Measurements from ENCODE around the gene ASIP. TPM values are rescaled to one million over a fixed set of nuclear protein-coding genes. Genes with fewer than 3 reads are reported as not detected.
"Not testable (repeated sequence)": the region's sequence is repeated elsewhere in the genome, so short reads cannot be mapped to it uniquely, and the experiment has no call there.

ASIP gene
- total RNA-seq, 3 donors from 2014 or later = not detected

GRCh38 chr20:34220561-34220960 is 20.7 kb upstream of the ASIP start:
- Histone ChIP-seq H3K4me1 (ENCODE audit: low read depth) (no peaks in the 10 kb centered on the region), H3K36me3 (ENCODE audit: low read depth) (no peaks in the 10 kb centered on the region), H3K9me3 (no peaks in the 10 kb centered on the region), H3K4me3 (no peak overlapping the region)
- intact Hi-C loops (cut with DNase I, micrococcal nuclease) = no loop called here
- no peak for DNase-seq
- ATAC-seq = no peak
- TF ChIP-seq, protein P1, sequence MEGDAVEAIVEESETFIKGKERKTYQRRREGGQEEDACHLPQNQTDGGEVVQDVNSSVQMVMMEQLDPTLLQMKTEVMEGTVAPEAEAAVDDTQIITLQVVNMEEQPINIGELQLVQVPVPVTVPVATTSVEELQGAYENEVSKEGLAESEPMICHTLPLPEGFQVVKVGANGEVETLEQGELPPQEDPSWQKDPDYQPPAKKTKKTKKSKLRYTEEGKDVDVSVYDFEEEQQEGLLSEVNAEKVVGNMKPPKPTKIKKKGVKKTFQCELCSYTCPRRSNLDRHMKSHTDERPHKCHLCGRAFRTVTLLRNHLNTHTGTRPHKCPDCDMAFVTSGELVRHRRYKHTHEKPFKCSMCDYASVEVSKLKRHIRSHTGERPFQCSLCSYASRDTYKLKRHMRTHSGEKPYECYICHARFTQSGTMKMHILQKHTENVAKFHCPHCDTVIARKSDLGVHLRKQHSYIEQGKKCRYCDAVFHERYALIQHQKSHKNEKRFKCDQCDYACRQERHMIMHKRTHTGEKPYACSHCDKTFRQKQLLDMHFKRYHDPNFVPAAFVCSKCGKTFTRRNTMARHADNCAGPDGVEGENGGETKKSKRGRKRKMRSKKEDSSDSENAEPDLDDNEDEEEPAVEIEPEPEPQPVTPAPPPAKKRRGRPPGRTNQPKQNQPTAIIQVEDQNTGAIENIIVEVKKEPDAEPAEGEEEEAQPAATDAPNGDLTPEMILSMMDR (IDR thresholded peaks at IDR 0.05) = no peak

- H3K4me1 ChIP-seq (ENCODE audit: low read depth) = no peaks in the 10 kb centered on the region
- H3K36me3 ChIP-seq (ENCODE audit: low read depth) = no peaks in the 10 kb centered on the region
- H3K4me3 ChIP-seq = no peak overlapping the region
- intact Hi-C loops (cut with DNase I, micrococcal nuclease) = no loop called here
- ATAC-seq = peak; percentile 29
- TF ChIP-seq, protein P1 (IDR thresholded peaks at IDR 0.05) = no peak
- no peaks in the 10 kb centered on the region for H3K9me3 ChIP-seq
- DNase-seq = peak in 1 of 3 donors; percentile 16
Measured at GRCh38 chr20:34222208-34222607, 19.0 kb upstream of the ASIP start.

DNA sequence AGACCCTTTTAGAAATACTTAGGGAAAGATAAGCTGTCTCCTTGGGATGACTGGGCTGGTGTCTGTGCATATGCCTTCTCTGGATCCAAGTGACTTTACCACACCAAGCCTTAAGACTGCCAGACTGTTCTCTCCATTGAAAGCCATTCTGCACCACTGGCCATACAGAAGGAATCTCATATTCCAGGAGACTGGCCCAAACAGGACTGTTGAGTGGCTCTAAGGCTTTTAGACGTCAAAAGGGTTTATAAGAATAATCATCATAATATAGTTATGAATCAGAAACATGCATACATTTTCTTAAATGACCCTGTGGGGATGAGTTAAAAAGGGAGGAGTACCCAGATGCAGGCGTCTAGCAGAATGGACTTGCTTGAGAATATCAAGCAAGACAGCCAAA is 17.0 kb upstream of the ASIP start:
- DNase-seq; ATAC-seq; H3K9me3 ChIP-seq; H3K4me1 ChIP-seq (ENCODE audit: low read depth); H3K4me3 ChIP-seq; H3K36me3 ChIP-seq (ENCODE audit: low read depth); intact Hi-C loops (cut with DNase I, micrococcal nuclease): not testable (repeated sequence)

DNA sequence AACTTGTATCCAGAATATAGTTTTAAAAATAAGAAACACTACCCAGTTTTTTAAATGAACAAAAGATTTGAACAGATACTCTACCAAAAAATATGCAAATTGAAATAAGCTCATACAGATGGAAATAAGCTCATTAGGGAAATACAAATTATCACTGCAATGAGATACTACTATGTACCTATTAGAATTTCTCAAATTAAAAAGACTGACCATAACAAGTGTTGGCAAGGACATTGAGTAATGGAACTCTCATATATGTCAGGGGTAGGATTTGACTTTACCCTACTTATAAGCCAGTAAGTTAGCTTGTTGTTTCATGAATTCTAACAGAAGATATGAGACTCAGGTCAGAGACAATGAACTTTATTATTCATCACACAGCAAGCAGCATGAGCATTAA is 9.6 kb upstream of the ASIP start:
- ATAC-seq = no peak
- H3K4me1 ChIP-seq (ENCODE audit: low read depth) = no peaks in the 10 kb centered on the region
- intact Hi-C loops (cut with DNase I, micrococcal nuclease) = no loop called here
- no peak overlapping the region for H3K4me3 ChIP-seq
- no peaks in the 10 kb centered on the region for H3K9me3 ChIP-seq
- H3K36me3 ChIP-seq (ENCODE audit: low read depth) = no peaks in the 10 kb centered on the region
- DNase-seq = no peak
- TF ChIP-seq, protein P1 (IDR thresholded peaks at IDR 0.05) = no peak

DNA sequence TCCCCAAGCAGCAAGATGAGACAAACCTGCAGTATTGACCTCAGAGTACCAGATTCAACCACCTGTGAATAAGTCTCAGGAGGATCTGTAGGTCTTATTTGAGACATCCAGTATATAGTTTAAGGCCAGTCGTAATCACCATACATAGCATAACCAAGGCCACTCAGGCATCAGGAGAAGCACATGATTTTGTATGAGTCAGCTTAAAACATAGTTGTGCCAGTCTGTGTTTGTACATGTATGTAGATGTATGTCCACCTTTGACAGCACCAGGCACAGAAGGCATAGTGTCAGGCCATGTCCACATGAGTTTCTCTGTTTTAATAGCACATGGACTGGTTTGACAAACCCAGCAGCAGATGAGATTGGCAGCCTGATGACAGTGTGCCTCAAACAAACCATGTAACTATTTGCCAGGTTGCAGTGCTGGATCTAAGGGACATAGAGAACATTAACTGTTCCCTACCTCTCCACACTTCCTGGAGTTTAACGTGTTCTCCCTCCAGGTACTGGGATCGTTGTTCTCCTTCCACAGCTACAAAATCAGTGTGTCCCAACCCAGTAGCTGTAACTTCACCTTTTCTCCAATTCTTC is 8.6 kb upstream of the ASIP start:
- Histone ChIP-seq H3K36me3 (ENCODE audit: low read depth) (no peaks in the 10 kb centered on the region), H3K4me1 (ENCODE audit: low read depth) (no peaks in the 10 kb centered on the region), H3K4me3 (no peak overlapping the region), H3K9me3 (peaks cover 3% of the 10 kb centered on the region)
- TF ChIP-seq, protein P1 (IDR thresholded peaks at IDR 0.05) = no peak
- intact Hi-C loops (cut with DNase I, micrococcal nuclease) = no loop called here
- ATAC-seq (no peak), DNase-seq (no peak)

GRCh38 chr20:34233687-34234086 is 7.5 kb upstream of the ASIP start:
- H3K4me1 ChIP-seq (ENCODE audit: low read depth) = no peaks in the 10 kb centered on the region
- TF ChIP-seq, protein P1 (IDR thresholded peaks at IDR 0.05) = no peak
- ATAC-seq = no peak
- H3K4me3 ChIP-seq = no peak overlapping the region
- no peaks in the 10 kb centered on the region for H3K36me3 ChIP-seq (ENCODE audit: low read depth)
- intact Hi-C loops (cut with DNase I, micrococcal nuclease) = no loop called here
- DNase-seq = no peak
- H3K9me3 ChIP-seq = peaks cover 5% of the 10 kb centered on the region

Data from mucosa of descending colon (tissue), 3 donors.